ENCODE measurements around the gene LSG1.

LSG1 gene

DNA sequence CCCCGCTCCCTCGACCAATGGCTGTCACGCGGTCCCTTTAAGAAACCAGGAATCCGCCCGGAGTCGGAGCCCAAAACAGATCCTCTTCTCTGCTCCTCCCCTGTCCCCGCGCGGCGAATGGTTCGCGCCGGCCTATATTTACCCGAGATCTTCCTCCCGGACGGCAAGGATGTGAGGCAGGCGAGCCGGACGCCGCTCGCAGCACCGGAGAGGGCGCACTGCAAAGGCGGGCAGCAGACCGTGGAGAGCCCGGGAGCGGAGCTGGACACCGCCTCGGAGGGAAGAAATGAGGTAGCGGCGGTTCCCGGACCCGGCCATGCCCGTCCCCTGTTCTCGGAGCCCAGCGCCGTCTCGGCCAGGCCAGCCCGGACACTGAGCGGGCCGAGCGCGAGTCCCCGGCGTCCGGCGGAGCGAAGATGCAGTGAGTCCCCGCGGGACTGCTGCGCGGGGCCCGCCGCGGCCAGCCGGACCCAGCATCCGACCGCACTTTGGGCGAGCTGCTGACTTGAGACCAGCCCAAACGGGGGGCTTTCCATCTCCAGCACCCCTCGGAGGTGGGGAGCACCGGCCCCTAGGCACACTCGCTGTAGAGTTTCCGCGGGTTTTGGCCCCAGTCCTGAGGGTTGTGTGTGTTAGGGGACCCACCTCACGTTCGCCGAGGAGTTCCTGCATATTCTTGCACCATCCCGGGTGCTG is 13.9 kb upstream of the LSG1 start, which contains the start of gene FAM43A:
Gene FAM43A, plus strand, starts transcription at position 166 of the 696 bp plus-strand sequence. CDS start 944 bp downstream, outside the sequence.
- H3K36me3 ChIP-seq (ENCODE audit: control insufficient read depth, insufficient read depth, low read length), result no peaks in the 10 kb centered on the region
- H3K27ac ChIP-seq, result peak within 1 kb of the TSS; percentile 37
- TF ChIP-seq, protein P1, sequence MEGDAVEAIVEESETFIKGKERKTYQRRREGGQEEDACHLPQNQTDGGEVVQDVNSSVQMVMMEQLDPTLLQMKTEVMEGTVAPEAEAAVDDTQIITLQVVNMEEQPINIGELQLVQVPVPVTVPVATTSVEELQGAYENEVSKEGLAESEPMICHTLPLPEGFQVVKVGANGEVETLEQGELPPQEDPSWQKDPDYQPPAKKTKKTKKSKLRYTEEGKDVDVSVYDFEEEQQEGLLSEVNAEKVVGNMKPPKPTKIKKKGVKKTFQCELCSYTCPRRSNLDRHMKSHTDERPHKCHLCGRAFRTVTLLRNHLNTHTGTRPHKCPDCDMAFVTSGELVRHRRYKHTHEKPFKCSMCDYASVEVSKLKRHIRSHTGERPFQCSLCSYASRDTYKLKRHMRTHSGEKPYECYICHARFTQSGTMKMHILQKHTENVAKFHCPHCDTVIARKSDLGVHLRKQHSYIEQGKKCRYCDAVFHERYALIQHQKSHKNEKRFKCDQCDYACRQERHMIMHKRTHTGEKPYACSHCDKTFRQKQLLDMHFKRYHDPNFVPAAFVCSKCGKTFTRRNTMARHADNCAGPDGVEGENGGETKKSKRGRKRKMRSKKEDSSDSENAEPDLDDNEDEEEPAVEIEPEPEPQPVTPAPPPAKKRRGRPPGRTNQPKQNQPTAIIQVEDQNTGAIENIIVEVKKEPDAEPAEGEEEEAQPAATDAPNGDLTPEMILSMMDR (IDR thresholded peaks at IDR 0.05), result peak; percentile 39
- no peak within 1 kb of the TSS for H3K9ac ChIP-seq
- no peaks in the 10 kb centered on the region for H3K79me2 ChIP-seq
- peaks cover 9% of the 10 kb centered on the region for H3K4me1 ChIP-seq
- no peaks in the 10 kb centered on the region for H3K27me3 ChIP-seq (ENCODE audit: control insufficient read depth, insufficient read depth, low read length)
- H3K4me3 ChIP-seq (ENCODE audit: low read depth, low read length), result peak within 1 kb of the TSS; percentile 67
- H2AFZ ChIP-seq, result peak within 1 kb of the TSS; percentile 70
- H3K9me3 ChIP-seq (ENCODE audit: control insufficient read depth, low read length), result no peaks in the 10 kb centered on the region
- peak within 1 kb of the TSS; percentile 77 for H3K4me2 ChIP-seq (ENCODE audit: low read length)

DNA sequence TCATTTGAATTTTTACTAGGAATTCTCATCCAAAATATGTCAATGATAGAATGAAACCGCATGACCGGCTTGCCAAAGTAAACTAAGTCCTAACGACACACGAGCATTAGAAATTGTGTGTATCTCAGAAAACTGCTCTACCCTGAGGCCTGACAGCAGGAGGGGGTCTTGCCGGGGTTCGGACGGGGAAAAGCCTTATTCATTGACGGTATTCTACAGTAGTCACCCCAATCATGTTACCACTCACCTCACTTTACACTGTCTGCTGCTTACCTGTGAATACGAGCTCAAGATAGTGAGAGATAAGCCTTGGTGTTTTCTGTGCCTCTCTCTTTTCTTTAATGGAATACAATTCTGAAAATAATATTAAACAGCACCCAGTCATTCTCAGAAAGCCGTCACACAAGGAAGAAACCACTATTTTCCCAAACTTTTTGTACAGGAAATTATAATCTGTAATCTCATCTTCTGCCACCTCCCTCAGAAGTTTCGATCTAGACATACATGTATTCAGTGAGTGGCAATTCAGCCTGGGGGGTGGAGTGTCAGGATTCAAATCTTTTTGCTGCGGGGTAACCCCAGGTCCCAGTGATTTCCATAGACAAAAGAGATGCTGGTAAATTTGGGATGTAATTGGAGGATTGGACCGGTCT is 13.2 kb upstream of the LSG1 start:
- Histone ChIP-seq H3K4me3 (ENCODE audit: low read depth, low read length) (peak overlapping the region; percentile 67), H3K4me1 (peaks cover 5% of the 10 kb centered on the region)

DNA sequence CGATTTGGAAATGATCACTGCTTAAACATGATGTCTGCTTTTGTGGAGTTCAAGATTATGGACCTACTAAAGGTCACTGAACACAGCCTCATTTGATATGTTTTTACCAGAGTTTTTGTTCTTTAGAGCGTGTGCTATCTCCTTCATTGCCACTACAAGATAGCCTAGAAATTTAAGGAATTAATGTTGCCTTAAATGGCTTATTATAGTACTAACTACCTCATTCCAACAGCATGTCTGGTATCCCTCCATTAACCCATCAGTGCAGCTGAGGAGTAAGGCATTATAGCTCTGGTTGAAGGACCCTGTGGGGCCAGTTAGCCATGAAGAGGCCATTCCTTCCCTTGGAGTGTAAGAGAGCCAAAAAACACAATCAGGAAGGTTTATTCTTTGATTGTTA is 11.4 kb upstream of the LSG1 start:
- Histone ChIP-seq H3K27me3 (ENCODE audit: control insufficient read depth, insufficient read depth, low read length) (no peaks in the 10 kb centered on the region), H3K36me3 (ENCODE audit: control insufficient read depth, insufficient read depth, low read length) (no peaks in the 10 kb centered on the region), H3K9ac (no peak overlapping the region), H3K4me1 (peaks cover 3% of the 10 kb centered on the region), H2AFZ (no peak overlapping the region), H3K9me3 (ENCODE audit: control insufficient read depth, low read length) (no peaks in the 10 kb centered on the region), H3K4me3 (ENCODE audit: low read depth, low read length) (no peak overlapping the region), H3K4me2 (ENCODE audit: low read length) (no peak overlapping the region), H3K79me2 (no peaks in the 10 kb centered on the region), H3K27ac (no peak overlapping the region)
- TF ChIP-seq, protein P1 (IDR thresholded peaks at IDR 0.05), result no peak

More for the DNA sequence above, 13.2 kb upstream of the LSG1 start:
- peak overlapping the region; percentile 77 for H3K4me2 ChIP-seq (ENCODE audit: low read length)
- H3K27ac ChIP-seq, result peak overlapping the region; percentile 37
- H3K27me3 ChIP-seq (ENCODE audit: control insufficient read depth, insufficient read depth, low read length), result no peaks in the 10 kb centered on the region
- H3K36me3 ChIP-seq (ENCODE audit: control insufficient read depth, insufficient read depth, low read length), result no peaks in the 10 kb centered on the region
- H2AFZ ChIP-seq, result peak overlapping the region; percentile 70
- no peaks in the 10 kb centered on the region for H3K9me3 ChIP-seq (ENCODE audit: control insufficient read depth, low read length)
- no peak overlapping the region for H3K9ac ChIP-seq
- TF ChIP-seq, protein P1 (IDR thresholded peaks at IDR 0.05), result no peak
- H3K79me2 ChIP-seq, result no peaks in the 10 kb centered on the region

DNA sequence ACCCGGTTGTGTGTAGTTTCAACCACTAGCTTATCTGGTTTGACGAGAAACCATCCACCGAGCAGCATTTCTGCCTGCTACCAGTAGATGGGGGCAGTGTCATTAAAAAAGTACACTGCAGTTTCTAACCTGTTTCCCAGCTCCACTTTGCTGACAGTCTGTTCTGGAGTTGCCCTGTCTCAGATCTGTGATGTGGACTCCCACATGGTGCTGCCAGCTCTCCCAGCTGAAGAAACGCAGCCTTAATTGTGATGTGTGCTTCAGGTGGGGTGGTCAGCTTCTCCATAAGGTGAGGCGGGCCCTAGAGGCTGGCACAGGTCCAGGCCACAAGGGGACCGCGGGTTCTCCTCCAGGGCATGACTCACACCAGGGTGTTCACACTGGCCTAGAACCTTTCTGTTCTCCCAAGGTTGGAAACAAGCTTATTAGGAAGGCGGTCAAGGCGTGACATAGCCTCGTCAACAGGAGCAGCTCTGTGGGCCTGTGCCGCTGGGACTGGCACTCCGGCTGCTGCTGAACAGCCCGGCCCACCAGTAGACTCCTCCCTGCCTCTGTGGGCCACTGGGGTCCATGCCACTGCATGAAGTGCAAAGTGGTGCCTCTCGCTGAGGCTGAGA is 10.8 kb upstream of the LSG1 start:
- Histone ChIP-seq H3K4me2 (ENCODE audit: low read length) (no peak overlapping the region), H3K9me3 (ENCODE audit: control insufficient read depth, low read length) (no peaks in the 10 kb centered on the region), H3K4me1 (peaks cover 3% of the 10 kb centered on the region), H3K9ac (no peak overlapping the region), H3K27ac (no peak overlapping the region), H3K36me3 (ENCODE audit: control insufficient read depth, insufficient read depth, low read length) (no peaks in the 10 kb centered on the region), H2AFZ (peak overlapping the region; percentile 61), H3K79me2 (no peaks in the 10 kb centered on the region), H3K4me3 (ENCODE audit: low read depth, low read length) (no peak overlapping the region), H3K27me3 (ENCODE audit: control insufficient read depth, insufficient read depth, low read length) (no peaks in the 10 kb centered on the region)
- TF ChIP-seq, protein P1 (IDR thresholded peaks at IDR 0.05), result peak; percentile 85
